ENCODE results near the gene BGN. TPM values are rescaled to one million over a fixed set of nuclear protein-coding genes. Genes with fewer than 3 reads are reported as not detected.

Gene BGN
- total RNA-seq, 2 experiments from 2014 or later = not detected

DNA sequence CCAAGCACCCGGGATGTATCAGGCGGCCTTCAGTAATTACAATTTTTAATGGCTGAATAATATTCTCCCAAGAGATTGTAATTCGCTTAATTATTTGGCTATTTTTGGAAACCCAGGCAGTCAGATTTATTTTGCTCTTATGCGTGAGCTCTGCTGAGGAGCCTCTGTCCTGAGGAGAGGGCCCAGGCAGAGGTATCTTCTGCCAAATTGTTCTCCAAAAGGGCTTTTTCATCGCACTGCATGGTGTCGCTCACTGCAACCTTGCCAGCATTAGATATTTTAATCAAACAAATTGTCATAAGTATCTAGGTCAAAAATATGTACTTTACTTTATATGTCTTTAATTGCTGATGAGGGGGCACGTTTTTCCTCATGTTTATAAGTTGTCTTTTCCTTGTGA, 28.5 kb downstream of the BGN start:
- H3K9me3 ChIP-seq (ENCODE audit: low read length) = no peaks in the 10 kb centered on the region
- intact Hi-C loops (cut with micrococcal nuclease; ENCODE audit: unreplicated experiment) = no loop called here
- H4K20me1 ChIP-seq (ENCODE audit: insufficient read depth, low read length) = no peaks in the 10 kb centered on the region
- no TSS peak for BruUV-seq (replicated peaks)
- H3K9me2 ChIP-seq (ENCODE audit: insufficient read depth, low read length) = no peaks in the 10 kb centered on the region
- TF ChIP-seq, protein P1, sequence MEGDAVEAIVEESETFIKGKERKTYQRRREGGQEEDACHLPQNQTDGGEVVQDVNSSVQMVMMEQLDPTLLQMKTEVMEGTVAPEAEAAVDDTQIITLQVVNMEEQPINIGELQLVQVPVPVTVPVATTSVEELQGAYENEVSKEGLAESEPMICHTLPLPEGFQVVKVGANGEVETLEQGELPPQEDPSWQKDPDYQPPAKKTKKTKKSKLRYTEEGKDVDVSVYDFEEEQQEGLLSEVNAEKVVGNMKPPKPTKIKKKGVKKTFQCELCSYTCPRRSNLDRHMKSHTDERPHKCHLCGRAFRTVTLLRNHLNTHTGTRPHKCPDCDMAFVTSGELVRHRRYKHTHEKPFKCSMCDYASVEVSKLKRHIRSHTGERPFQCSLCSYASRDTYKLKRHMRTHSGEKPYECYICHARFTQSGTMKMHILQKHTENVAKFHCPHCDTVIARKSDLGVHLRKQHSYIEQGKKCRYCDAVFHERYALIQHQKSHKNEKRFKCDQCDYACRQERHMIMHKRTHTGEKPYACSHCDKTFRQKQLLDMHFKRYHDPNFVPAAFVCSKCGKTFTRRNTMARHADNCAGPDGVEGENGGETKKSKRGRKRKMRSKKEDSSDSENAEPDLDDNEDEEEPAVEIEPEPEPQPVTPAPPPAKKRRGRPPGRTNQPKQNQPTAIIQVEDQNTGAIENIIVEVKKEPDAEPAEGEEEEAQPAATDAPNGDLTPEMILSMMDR (conservative IDR thresholded peaks at IDR 0.05; ENCODE audit: low read length) = no peak
- TF ChIP-seq EZH2phosphoT487 (IDR thresholded peaks at IDR 0.05; ENCODE audit: borderline replicate concordance, low read depth, low read length) = no peak
- POLR2A ChIA-PET = no interaction called here
- H3K4me2 ChIP-seq (ENCODE audit: low read length) = no peak overlapping the region
- H3K4me3 ChIP-seq (ENCODE audit: low read depth, low read length, poor library complexity, severe bottlenecking) = no peak overlapping the region
- no peaks in the 10 kb centered on the region for H3K36me3 ChIP-seq (ENCODE audit: insufficient read depth, low read length)
- DNase-seq (ENCODE audit: low spot score) = no peak
- no peak overlapping the region for H3K27ac ChIP-seq (ENCODE audit: low read depth, low read length, poor library complexity, severe bottlenecking)
- H3K79me2 ChIP-seq (ENCODE audit: insufficient read depth, low read depth, low read length) = no peaks in the 10 kb centered on the region
- no peak overlapping the region for H2AFZ ChIP-seq (ENCODE audit: low read length)
- CTCF ChIA-PET (ENCODE audit: unreplicated experiment) = no interaction called here
- no peaks in the 10 kb centered on the region for H3K4me1 ChIP-seq (ENCODE audit: insufficient read depth, low read length, poor library complexity, severe bottlenecking)

DNA sequence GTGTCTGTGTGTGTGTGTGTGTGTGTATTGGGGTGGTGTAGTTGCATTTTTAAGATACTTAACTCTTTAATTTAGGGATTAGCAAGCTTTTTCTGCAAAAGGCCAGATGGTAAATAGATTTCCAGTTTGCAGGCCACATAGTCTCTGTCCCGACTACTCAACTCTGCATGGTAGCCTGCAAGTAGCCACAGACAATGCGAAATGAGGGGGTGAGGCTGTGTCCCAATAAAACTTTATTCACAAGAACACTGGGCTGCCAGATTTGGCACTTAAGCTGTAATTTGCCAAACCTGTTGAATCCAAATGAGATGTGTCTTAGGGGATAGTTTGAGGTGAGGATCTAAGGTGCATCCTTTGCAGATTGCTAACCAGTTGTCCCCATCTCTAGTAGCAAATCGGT, 29.5 kb downstream of the BGN start:
- H4K20me1 ChIP-seq (ENCODE audit: insufficient read depth, low read length) = no peaks in the 10 kb centered on the region
- intact Hi-C loops (cut with micrococcal nuclease; ENCODE audit: unreplicated experiment) = no loop called here
- H2AFZ ChIP-seq (ENCODE audit: low read length) = no peak overlapping the region
- DNase-seq (ENCODE audit: low spot score) = no peak
- BruUV-seq (replicated peaks) = no TSS peak
- H3K27ac ChIP-seq (ENCODE audit: low read depth, low read length, poor library complexity, severe bottlenecking) = no peak overlapping the region
- TF ChIP-seq, protein P1 (conservative IDR thresholded peaks at IDR 0.05; ENCODE audit: low read length) = no peak
- TF ChIP-seq EZH2phosphoT487 (IDR thresholded peaks at IDR 0.05; ENCODE audit: borderline replicate concordance, low read depth, low read length) = no peak
- H3K36me3 ChIP-seq (ENCODE audit: insufficient read depth, low read length) = no peaks in the 10 kb centered on the region
- no peaks in the 10 kb centered on the region for H3K9me2 ChIP-seq (ENCODE audit: insufficient read depth, low read length)
- no peaks in the 10 kb centered on the region for H3K4me1 ChIP-seq (ENCODE audit: insufficient read depth, low read length, poor library complexity, severe bottlenecking)
- CTCF ChIA-PET (ENCODE audit: unreplicated experiment) = no interaction called here
- H3K4me3 ChIP-seq (ENCODE audit: low read depth, low read length, poor library complexity, severe bottlenecking) = no peak overlapping the region
- H3K79me2 ChIP-seq (ENCODE audit: insufficient read depth, low read depth, low read length) = no peaks in the 10 kb centered on the region
- POLR2A ChIA-PET = no interaction called here
- no peaks in the 10 kb centered on the region for H3K9me3 ChIP-seq (ENCODE audit: low read length)
- no peak overlapping the region for H3K4me2 ChIP-seq (ENCODE audit: low read length)

DNA sequence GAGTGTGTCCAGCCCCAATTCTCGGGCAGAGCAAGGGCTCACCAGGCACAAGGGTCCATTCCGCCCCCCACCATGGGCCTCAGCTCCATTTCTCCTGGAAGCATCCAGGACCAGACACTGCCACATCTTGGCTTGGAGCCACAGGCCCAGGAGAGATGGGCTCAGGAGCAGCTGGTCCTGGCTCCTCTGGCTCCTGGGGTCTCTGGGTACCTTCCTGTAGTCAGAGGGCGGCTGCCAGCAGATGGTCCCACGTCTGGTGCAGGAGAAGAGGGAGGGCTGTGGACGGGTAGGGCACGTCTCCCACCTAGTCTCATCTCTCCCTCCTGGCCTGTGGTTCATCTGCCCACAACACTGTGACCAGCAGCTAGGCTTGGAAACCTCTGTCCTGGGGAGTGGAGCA, 30.7 kb downstream of the BGN start:
- H3K36me3 ChIP-seq (ENCODE audit: insufficient read depth, low read length) = no peaks in the 10 kb centered on the region
- POLR2A ChIA-PET = no interaction called here
- no peak overlapping the region for H3K4me2 ChIP-seq (ENCODE audit: low read length)
- no peaks in the 10 kb centered on the region for H4K20me1 ChIP-seq (ENCODE audit: insufficient read depth, low read length)
- no peaks in the 10 kb centered on the region for H3K4me1 ChIP-seq (ENCODE audit: insufficient read depth, low read length, poor library complexity, severe bottlenecking)
- no TSS peak for BruUV-seq (replicated peaks)
- H2AFZ ChIP-seq (ENCODE audit: low read length) = no peak overlapping the region
- no peaks in the 10 kb centered on the region for H3K79me2 ChIP-seq (ENCODE audit: insufficient read depth, low read depth, low read length)
- H3K9me2 ChIP-seq (ENCODE audit: insufficient read depth, low read length) = no peaks in the 10 kb centered on the region
- intact Hi-C loops (cut with micrococcal nuclease; ENCODE audit: unreplicated experiment) = no loop called here
- no peak overlapping the region for H3K4me3 ChIP-seq (ENCODE audit: low read depth, low read length, poor library complexity, severe bottlenecking)
- DNase-seq (ENCODE audit: low spot score) = no peak
- no peak for TF ChIP-seq EZH2phosphoT487 (IDR thresholded peaks at IDR 0.05; ENCODE audit: borderline replicate concordance, low read depth, low read length)
- TF ChIP-seq, protein P1 (conservative IDR thresholded peaks at IDR 0.05; ENCODE audit: low read length) = no peak
- H3K9me3 ChIP-seq (ENCODE audit: low read length) = no peaks in the 10 kb centered on the region
- H3K27ac ChIP-seq (ENCODE audit: low read depth, low read length, poor library complexity, severe bottlenecking) = no peak overlapping the region
- CTCF ChIA-PET (ENCODE audit: unreplicated experiment) = no interaction called here
